Psoas muscle (tissue), 8 donors: ENCODE measurements around the gene KITLG. TPM values are rescaled to one million over a fixed set of nuclear protein-coding genes. Genes with fewer than 3 reads are reported as not detected.

Experiments
- ATAC-seq, 4 donors: fragments of 200-7000 bp; cut with Tn5 transposase; one replicate each; pipeline ENCODE4 v1.9.1; 2020; ENCODE audit warnings: moderate library complexity in 3 of 4, mild to moderate bottlenecking in 2 of 4
- DNase-seq, 2 donors: peaks; one replicate each; pipeline ENCODE4 v3.0.0-alpha.2; 2020
- H3K27ac ChIP-seq: fragments of 200-600 bp; one replicate; pipeline ENCODE4 v1.8.0; 2022
- H3K27me3 ChIP-seq, 3 donors: fragments of 200-600 bp in 1 of 3; one replicate each; pipeline versions ENCODE4 v1.6.1 to v1.8.0; 2013 to 2022; ENCODE audit warnings: low read length in 2 of 3, mild to moderate bottlenecking in 2 of 3, moderate library complexity in 1 of 3; ENCODE audit not compliant: insufficient read depth in 3 of 3
- H3K36me3 ChIP-seq, 2 donors: fragments of 200-600 bp in 1 of 2; one replicate each; pipeline versions ENCODE4 v1.6.1 to v1.8.0; 2013 to 2022; ENCODE audit warnings: low read depth in 1 of 2, mild to moderate bottlenecking in 1 of 2, moderate library complexity in 1 of 2; ENCODE audit not compliant: insufficient read depth in 1 of 2
- H3K4me1 ChIP-seq: fragments of 200-600 bp; one replicate; pipeline ENCODE4 v1.8.0; 2022
- H3K4me3 ChIP-seq: fragments of 200-600 bp; one replicate; pipeline ENCODE4 v1.8.0; 2022; ENCODE audit warnings: mild to moderate bottlenecking
- H3K9me3 ChIP-seq: fragments of 200-600 bp; one replicate; pipeline ENCODE4 v1.8.0; 2022
- WGBS, 3 donors: extraction: QIAGEN DNeasy Blood & Tissue Kit; methylation state at CpG; one replicate each; pipeline versions ENCODE4 v1.1.6 to v1.1.7; 2013; 5-methylcytosine and 5-hydroxymethylcytosine counted together
- intact Hi-C, 2 donors: fragments of 100-400 bp; cut with DNase I; formaldehyde crosslinking; loops; one replicate each; pipeline versions ENCODE4 v1.11.0 to v1.14.2; 2022
- polyA plus RNA-seq, 3 donors: library from polyadenylated mRNA; stranded (reverse); fragments of 200-250 nt; gene quantifications; one replicate each; pipeline ENCODE4 v1.2.3, GENCODE V29; 2013
- total RNA-seq, 4 donors: library from RNA; stranded (reverse); fragmentation: NEBNext Ultra II Directional in 2 of 4; extraction: Animal tissue kit (Norgen Biotek cat#: 25700) in 2 of 4; gene quantifications; one replicate each; pipeline versions ENCODE4 v1.2.1 to v1.2.4, GENCODE V29; 2021 to 2023
- TF ChIP-seq, protein P1 (sequence below): fragments of 200-600 bp; IDR thresholded peaks from one replicate; pipeline ENCODE4 v1.8.0; 2022; ENCODE audit warnings: antibody characterized with exemption
- donor health status: healthy with polysubstance abuse.
- donor health status: DM: no; HTN: no; CAD: no; lungs with moderate emphysema.
- donor health status: Bipolar disorder and iron deficiency.
- donor health status: healthy.
- donor health status: DM: yes; HTN: yes; CAD: no.
- donor health status: DM: no; HTN: no; CAD: no.
- donor health status: DM: no; HTN: no; CAD: no.
- donor health status: DM: yes; HTN: yes; CAD: no.

Gene KITLG
- total and polyA plus RNA-seq, 7 donors = 1.5 to 11.5 (median 4.1) TPM

DNA sequence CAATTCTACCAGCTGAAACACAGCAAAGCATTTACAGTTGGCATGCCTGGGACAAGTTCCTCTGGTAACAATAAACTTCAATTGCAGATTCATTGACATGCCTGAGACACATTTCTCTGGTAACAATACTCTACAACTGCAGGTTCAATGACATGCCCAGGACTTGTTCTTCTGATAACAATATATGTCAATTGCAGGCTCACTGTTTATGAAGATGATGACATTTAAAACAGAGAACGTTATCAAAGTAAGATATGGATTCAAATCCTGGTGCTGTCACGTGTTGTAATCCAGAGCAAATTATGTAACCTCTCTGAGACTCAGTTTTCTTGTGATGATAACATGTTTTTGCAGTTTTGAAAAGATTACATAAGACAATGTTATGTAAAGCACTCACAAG is 20.5 kb downstream of the KITLG start:
- Histone ChIP-seq H3K27ac (no peak overlapping the region), H3K9me3 (no peaks in the 10 kb centered on the region), H3K4me3 (no peak overlapping the region), H3K36me3 (no peaks in the 10 kb centered on the region), H3K27me3 (no peaks in the 10 kb centered on the region), H3K4me1 (no peaks in the 10 kb centered on the region)
- no peak for ATAC-seq
- intact Hi-C loops = loop anchor here in 1 of 2 donors (10.0 kb wide), 1 partner anchor 55 kb away; no protein-coding TSS in a partner anchor
- WGBS, 3 donors = 70 to 74% (median 71%) methylated on average over 2 of the region's 2 CpGs
- no peak for DNase-seq
- TF ChIP-seq, protein P1, sequence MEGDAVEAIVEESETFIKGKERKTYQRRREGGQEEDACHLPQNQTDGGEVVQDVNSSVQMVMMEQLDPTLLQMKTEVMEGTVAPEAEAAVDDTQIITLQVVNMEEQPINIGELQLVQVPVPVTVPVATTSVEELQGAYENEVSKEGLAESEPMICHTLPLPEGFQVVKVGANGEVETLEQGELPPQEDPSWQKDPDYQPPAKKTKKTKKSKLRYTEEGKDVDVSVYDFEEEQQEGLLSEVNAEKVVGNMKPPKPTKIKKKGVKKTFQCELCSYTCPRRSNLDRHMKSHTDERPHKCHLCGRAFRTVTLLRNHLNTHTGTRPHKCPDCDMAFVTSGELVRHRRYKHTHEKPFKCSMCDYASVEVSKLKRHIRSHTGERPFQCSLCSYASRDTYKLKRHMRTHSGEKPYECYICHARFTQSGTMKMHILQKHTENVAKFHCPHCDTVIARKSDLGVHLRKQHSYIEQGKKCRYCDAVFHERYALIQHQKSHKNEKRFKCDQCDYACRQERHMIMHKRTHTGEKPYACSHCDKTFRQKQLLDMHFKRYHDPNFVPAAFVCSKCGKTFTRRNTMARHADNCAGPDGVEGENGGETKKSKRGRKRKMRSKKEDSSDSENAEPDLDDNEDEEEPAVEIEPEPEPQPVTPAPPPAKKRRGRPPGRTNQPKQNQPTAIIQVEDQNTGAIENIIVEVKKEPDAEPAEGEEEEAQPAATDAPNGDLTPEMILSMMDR = no peak

DNA sequence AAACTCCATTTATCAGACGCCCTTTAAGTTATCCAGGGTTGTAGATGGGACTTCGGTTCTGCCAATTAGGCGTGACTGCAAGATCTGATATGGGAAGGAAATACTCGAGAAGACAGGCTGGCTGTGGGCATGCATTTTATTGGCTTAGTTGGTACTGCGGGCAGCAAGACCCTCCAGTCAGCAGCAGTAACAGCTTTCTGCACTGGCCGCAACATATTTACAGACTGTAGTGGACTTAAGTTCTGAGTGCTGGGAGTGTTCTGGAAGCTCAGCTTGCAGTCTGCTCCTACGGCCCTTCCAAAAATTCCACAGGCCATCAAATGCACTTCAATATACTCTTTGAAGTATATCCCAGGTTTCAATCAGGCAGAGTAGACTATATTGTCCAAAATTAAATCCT is 21.1 kb downstream of the KITLG start:
- Histone ChIP-seq H3K27ac (no peak overlapping the region), H3K4me1 (no peaks in the 10 kb centered on the region), H3K4me3 (no peak overlapping the region), H3K9me3 (no peaks in the 10 kb centered on the region), H3K36me3 (no peaks in the 10 kb centered on the region), H3K27me3 (no peaks in the 10 kb centered on the region)
- DNase-seq = no peak
- 55 to 67% (median 57%) methylated on average over 7 of the region's 7 CpGs for WGBS, 3 donors
- TF ChIP-seq, protein P1 = no peak
- intact Hi-C loops = loop anchor here in 1 of 2 donors (10.0 kb wide), 1 partner anchor 54 kb away; no protein-coding TSS in a partner anchor
- no peak for ATAC-seq

DNA sequence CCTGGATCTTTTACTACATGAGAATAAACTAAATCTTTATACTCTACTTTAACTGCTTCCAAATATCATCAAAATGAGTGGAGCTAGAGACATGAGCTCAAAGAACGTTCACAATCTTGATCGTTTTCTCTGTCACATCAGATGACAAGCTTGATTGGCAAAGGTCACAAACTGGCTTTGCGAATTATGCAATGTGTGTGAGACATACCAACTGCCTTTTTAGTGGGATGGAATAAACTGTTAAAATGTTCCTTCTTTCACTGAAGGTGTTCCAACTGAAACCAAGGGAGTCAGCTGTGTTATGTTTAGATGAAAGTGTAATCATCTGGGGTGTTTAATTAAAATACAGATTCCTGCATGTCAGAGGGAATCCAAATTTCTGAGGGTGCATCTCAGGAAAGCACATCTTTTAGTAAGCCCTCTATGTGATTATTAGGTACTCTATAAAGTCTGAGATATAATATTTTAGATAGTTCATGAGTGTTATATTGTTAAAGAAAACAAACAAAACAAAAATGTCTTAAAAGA is 21.9 kb downstream of the KITLG start:
- H3K27ac ChIP-seq = no peak overlapping the region
- H3K27me3 ChIP-seq = no peaks in the 10 kb centered on the region
- H3K4me1 ChIP-seq = peaks cover 7% of the 10 kb centered on the region
- H3K9me3 ChIP-seq = no peaks in the 10 kb centered on the region
- intact Hi-C loops = loop anchor here in 1 of 2 donors (10.0 kb wide), 1 partner anchor 54 kb away; no protein-coding TSS in a partner anchor
- ATAC-seq (no peak), DNase-seq (no peak)
- no peak overlapping the region for H3K4me3 ChIP-seq
- TF ChIP-seq, protein P1 = no peak
- H3K36me3 ChIP-seq = no peaks in the 10 kb centered on the region
- 66 to 77% (median 71%) methylated on average over 3 of the region's 3 CpGs for WGBS, 3 donors

DNA sequence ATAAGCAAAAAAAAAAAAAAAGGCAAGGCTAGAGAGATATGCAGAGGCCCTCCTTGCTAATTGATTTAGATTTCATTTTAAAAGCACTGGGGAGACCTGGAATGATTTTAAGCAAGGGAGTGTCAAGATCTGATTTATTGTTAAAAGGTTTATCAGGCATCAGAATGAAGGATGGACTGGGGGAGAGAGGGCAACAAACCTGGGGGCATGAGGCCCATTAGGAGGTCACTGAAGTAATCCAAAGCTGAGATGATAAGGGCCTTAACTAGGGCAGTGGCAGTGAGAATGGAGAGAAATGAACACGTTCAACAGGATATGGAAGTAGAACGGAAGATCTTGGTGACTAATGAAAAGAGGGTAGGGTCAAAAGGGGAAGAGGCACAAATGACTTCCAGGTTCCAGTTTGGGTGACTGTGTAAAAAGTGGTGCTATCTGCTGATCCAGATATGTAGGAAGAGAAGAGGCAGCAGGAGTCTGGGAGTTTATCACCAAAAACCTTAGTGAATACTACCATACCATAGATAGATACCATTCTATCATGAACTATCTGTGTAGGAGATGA is 24.0 kb downstream of the KITLG start:
- H3K27me3 ChIP-seq = no peaks in the 10 kb centered on the region
- H3K27ac ChIP-seq = no peak overlapping the region
- no peaks in the 10 kb centered on the region for H3K36me3 ChIP-seq
- no peak overlapping the region for H3K4me3 ChIP-seq
- intact Hi-C loops = loop anchor here in 1 of 2 donors (10.0 kb wide), 1 partner anchor 51 kb away; no protein-coding TSS in a partner anchor
- peaks cover 7% of the 10 kb centered on the region for H3K4me1 ChIP-seq
- no peak for ATAC-seq
- DNase-seq = no peak
- TF ChIP-seq, protein P1 = no peak
- WGBS, 3 donors = 69 to 82% (median 81%) methylated on average over 2 of the region's 2 CpGs
- H3K9me3 ChIP-seq = no peaks in the 10 kb centered on the region
